A549 (cell line): Measurements from ENCODE around the gene FDXACB1. TPM values are rescaled to one million over a fixed set of nuclear protein-coding genes. Genes with fewer than 3 reads are reported as not detected.

Experiments
- ATAC-seq, 2 experiments: fragments of 200-7000 bp in 1 of 2; fragments of >200 bp in 1 of 2; cut with Nextera tagmentation in 1 of 2; cut with Tn5 transposase in 1 of 2; 3 replicates each; pipeline versions ENCODE4 v1.8.0 to v1.9.1; 2018 to 2020; ENCODE audit warnings: mild to moderate bottlenecking in 1 of 2, moderate library complexity in 1 of 2
- CTCF ChIA-PET: fragments of 300-600 bp; sonication (Branson Sonifier 250); formaldehyde crosslinking; extraction: SDS; loops from one replicate; lab custom pipeline; 2021; ENCODE audit warnings: antibody characterized with exemption, inconsistent platforms; lab: Yijun Ruan, JAX
- POLR2A ChIA-PET: fragments of 350-600 bp; formaldehyde crosslinking; extraction: SDS; loops from one replicate; lab custom pipeline; 2021; ENCODE audit warnings: antibody characterized with exemption, inconsistent platforms; lab: Yijun Ruan, JAX
- DNase-seq, 2 experiments: peaks; one replicate each; pipeline versions ENCODE4 v3.0.0 to v3.0.0-alpha.2; 2011 to 2016; ENCODE audit warnings: low read depth in 1 of 2, low spot score in 1 of 2
- FAIRE-seq: peaks from 2 replicates; lab custom pipeline; 2011; peaks lifted over from hg19 to GRCh38; lab: Jason Lieb, UNC
- H3K27ac ChIP-seq, 2 experiments: fragments of >200 bp; sonication (Bioruptor Twin); formaldehyde crosslinking; 3 replicates each; pipeline ENCODE4 v1.5.1; 2016 to 2017
- H3K4me1 ChIP-seq: fragments of >200 bp; sonication (Bioruptor Twin); formaldehyde crosslinking; 3 replicates; pipeline ENCODE4 v1.6.1; 2016
- H3K4me2 ChIP-seq: fragments of >200 bp; sonication (Bioruptor Twin); formaldehyde crosslinking; 3 replicates; pipeline ENCODE4 v1.6.1; 2016
- H3K4me3 ChIP-seq: fragments of >200 bp; sonication (Bioruptor Twin); formaldehyde crosslinking; 3 replicates; pipeline ENCODE4 v1.5.1; 2016
- H3K9me3 ChIP-seq: fragments of >200 bp; sonication (Bioruptor Twin); formaldehyde crosslinking; 3 replicates; pipeline ENCODE4 v1.6.1; 2016
- BHLHE40 ChIP-seq: IDR thresholded peaks from 2 replicates; pipeline ENCODE4 v1.6.1; 2012; ENCODE audit warnings: low read depth, low read length, inconsistent platforms
- CBX2 ChIP-seq: fragments of 200-600 bp; sonication (generic); IDR thresholded peaks from 2 replicates; pipeline ENCODE4 v1.6.1; 2016; ENCODE audit warnings: low read depth, mild to moderate bottlenecking, borderline replicate concordance
- CHD2 ChIP-seq: fragments of 150-350 bp; IDR thresholded peaks from 2 replicates; pipeline ENCODE4 v1.6.1; 2014; ENCODE audit warnings: low read length; ENCODE audit not compliant: partially characterized antibody
- EHF ChIP-seq: fragments of 250-450 bp; sonication (Bioruptor Pico); IDR thresholded peaks from 2 replicates; pipeline ENCODE4 v1.5.0; 2020; ENCODE audit warnings: mild to moderate bottlenecking
- EP300 ChIP-seq, 2 experiments: fragments of >200 bp; sonication (Bioruptor Twin); formaldehyde crosslinking; IDR thresholded peaks; 2 replicates in 1 of 2; 3 replicates in 1 of 2; pipeline ENCODE4 v1.6.1; 2016 to 2017
- ESRRA ChIP-seq: fragments of 150-350 bp; IDR thresholded peaks from 2 replicates; pipeline ENCODE4 v1.6.1; 2014; ENCODE audit warnings: mild to moderate bottlenecking, low read length, borderline replicate concordance
- GATA3 ChIP-seq: IDR thresholded peaks from 2 replicates; pipeline ENCODE4 v1.6.1; 2012; ENCODE audit warnings: borderline replicate concordance
- HDAC2 ChIP-seq: fragments of 200-600 bp; sonication (generic); IDR thresholded peaks from 2 replicates; pipeline ENCODE4 v1.6.1; 2016
- HEYL ChIP-seq: fragments of 250-450 bp; sonication (Bioruptor Pico); IDR thresholded peaks from 2 replicates; pipeline ENCODE4 v1.8.0; 2021; ENCODE audit warnings: mild to moderate bottlenecking, moderate library complexity
- HOXA7 ChIP-seq: fragments of 250-450 bp; sonication (Bioruptor Pico); IDR thresholded peaks from 2 replicates; pipeline ENCODE4 v1.5.0; 2020; ENCODE audit warnings: mild to moderate bottlenecking, moderate library complexity
- JUNB ChIP-seq: fragments of >200 bp; sonication (Bioruptor Twin); formaldehyde crosslinking; IDR thresholded peaks from 2 replicates; pipeline ENCODE4 v1.6.1; 2016
- KDM1A ChIP-seq: fragments of 200-600 bp; sonication (generic); IDR thresholded peaks from 2 replicates; pipeline ENCODE4 v1.6.1; 2016; ENCODE audit warnings: low read depth, mild to moderate bottlenecking
- MAFK ChIP-seq: fragments of 450-650 bp; IDR thresholded peaks from 2 replicates; pipeline ENCODE4 v1.6.1; 2014; ENCODE audit not compliant: partially characterized antibody
- MAZ ChIP-seq: fragments of 150-350 bp; IDR thresholded peaks from 2 replicates; pipeline ENCODE4 v1.6.1; 2014; ENCODE audit warnings: antibody characterized with exemption, low read depth, low read length, borderline replicate concordance
- MYC ChIP-seq: IDR thresholded peaks from 2 replicates; pipeline ENCODE4 v1.6.1; 2012; ENCODE audit warnings: mild to moderate bottlenecking, inconsistent platforms, low read length, improper control_type of control experiment, borderline replicate concordance
- NPAS2 ChIP-seq: fragments of 250-450 bp; sonication (Bioruptor Pico); IDR thresholded peaks from 2 replicates; pipeline ENCODE4 v1.8.0; 2022; ENCODE audit warnings: mild to moderate bottlenecking, moderate library complexity, borderline replicate concordance
- PHF8 ChIP-seq: fragments of 200-600 bp; sonication (generic); IDR thresholded peaks from 2 replicates; pipeline ENCODE4 v1.6.1; 2016; ENCODE audit warnings: low read depth, mild to moderate bottlenecking, antibody characterized with exemption, moderate library complexity, borderline replicate concordance
- POLR2A ChIP-seq: IDR thresholded peaks from 2 replicates; pipeline ENCODE4 v1.6.1; 2012; ENCODE audit warnings: mild to moderate bottlenecking, low read length
- POLR2AphosphoS2 ChIP-seq: conservative IDR thresholded peaks from 2 replicates; pipeline ENCODE4 v1.6.1; 2012; ENCODE audit warnings: low read length, improper control_type of control experiment, inconsistent platforms
- RARB ChIP-seq: fragments of 250-450 bp; sonication (Bioruptor Pico); IDR thresholded peaks from 2 replicates; pipeline ENCODE4 v1.8.0; 2021; ENCODE audit warnings: mild to moderate bottlenecking, moderate library complexity
- SMC3 ChIP-seq: fragments of >200 bp; sonication (Bioruptor Twin); formaldehyde crosslinking; IDR thresholded peaks from 3 replicates; pipeline ENCODE4 v1.6.1; 2018; ENCODE audit warnings: inconsistent platforms
- SREBF2 ChIP-seq: fragments of 450-650 bp; IDR thresholded peaks from 2 replicates; pipeline ENCODE4 v1.6.1; 2014; ENCODE audit warnings: mild to moderate bottlenecking, moderate library complexity
- TP53 ChIP-seq: fragments of 250-450 bp; sonication (Bioruptor Pico); IDR thresholded peaks from 2 replicates; pipeline ENCODE4 v1.5.0; 2021; ENCODE audit warnings: mild to moderate bottlenecking, moderate library complexity
- ZNF302 ChIP-seq: fragments of 250-450 bp; sonication (Bioruptor Pico); IDR thresholded peaks from 2 replicates; pipeline ENCODE4 v1.9.0; 2021; ENCODE audit warnings: inconsistent platforms, mild to moderate bottlenecking, moderate library complexity
- ZSCAN20 ChIP-seq: fragments of 250-450 bp; sonication (Bioruptor Pico); IDR thresholded peaks from 2 replicates; pipeline ENCODE4 v1.8.0; 2022; ENCODE audit warnings: mild to moderate bottlenecking, moderate library complexity
- WGBS: methylation state at CpG from one replicate; pipeline ENCODE4 v1.1.6; 2017; ENCODE audit errors: missing lambda C conversion rate; 5-methylcytosine and 5-hydroxymethylcytosine counted together
- polyA plus RNA-seq, 4 experiments: library from polyadenylated mRNA; depleted of rRNA in 3 of 4; stranded (reverse); fragments of >200 nt; fragmentation: RNase III in 1 of 4; extraction: RNeasy Plus Mini Kit Qiagen cat#74134 plus additional on column Dnase treatment in 1 of 4; gene quantifications; 2 replicates in 3 of 4; 3 replicates in 1 of 4; pipeline ENCODE4 v1.2.3, GENCODE V29; 2011 to 2017
- TF ChIP-seq, protein P1 (sequence below): fragments of 250-450 bp; sonication (Bioruptor Pico); IDR thresholded peaks from 2 replicates; pipeline ENCODE4 v1.5.0; 2020; ENCODE audit warnings: low read depth, mild to moderate bottlenecking, moderate library complexity
- TF ChIP-seq, protein P2 (sequence below): fragments of 200-600 bp; sonication (generic); IDR thresholded peaks from 2 replicates; pipeline ENCODE4 v1.6.1; 2016; ENCODE audit warnings: antibody characterized with exemption, mild to moderate bottlenecking, moderate library complexity
- TF ChIP-seq, protein P3 (sequence below): IDR thresholded peaks from 2 replicates; pipeline ENCODE4 v1.6.1; 2012; ENCODE audit warnings: low read depth, borderline replicate concordance
- TF ChIP-seq, protein P4 (sequence below): fragments of >200 bp; sonication (Bioruptor Twin); formaldehyde crosslinking; IDR thresholded peaks from 3 replicates; pipeline ENCODE4 v1.5.1; 2016
- TF ChIP-seq, protein P5 (sequence below): fragments of >200 bp; sonication (Bioruptor Twin); formaldehyde crosslinking; IDR thresholded peaks from 3 replicates; pipeline ENCODE4 v1.6.1; 2016
- TF ChIP-seq, protein P6 (sequence below): IDR thresholded peaks from 2 replicates; pipeline ENCODE4 v1.6.1; 2012

The FDXACB1 gene
- polyA plus RNA-seq, 2 of the 4 experiments (the other 2 are of a cell fraction) = 1.9 to 2.4 TPM

DNA sequence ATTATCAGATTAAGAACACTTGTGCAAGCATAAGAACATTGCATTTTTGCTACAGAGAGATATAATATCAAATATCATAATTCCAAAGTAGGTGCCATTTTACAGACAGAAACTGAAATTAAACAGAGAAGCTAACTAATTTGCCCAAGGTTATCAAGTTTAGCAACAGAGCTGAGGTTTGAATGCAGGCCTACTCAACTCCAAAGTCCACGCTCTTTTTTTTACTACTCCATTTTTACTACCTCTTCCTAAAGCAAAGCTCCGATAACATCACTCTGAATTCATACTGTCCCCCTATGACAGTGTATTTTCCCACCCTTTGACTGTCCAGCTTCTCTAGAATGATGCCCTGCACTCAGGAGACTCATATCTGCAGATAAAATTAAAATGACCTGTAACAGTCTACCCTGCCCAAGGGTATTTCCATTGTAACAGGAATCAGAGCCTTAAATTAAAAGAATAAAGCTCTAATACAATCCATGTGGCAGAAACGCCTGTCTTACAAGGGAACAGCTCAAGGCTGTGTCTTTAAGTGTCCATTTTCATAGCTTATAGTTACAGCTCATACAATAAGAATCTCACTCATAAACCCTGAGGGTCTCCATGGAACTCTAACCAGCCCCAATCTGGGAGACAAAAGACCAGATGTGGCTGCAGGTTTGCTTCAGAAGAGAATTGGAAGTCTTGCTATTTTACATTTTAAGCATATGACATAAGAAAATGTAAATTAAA lies 44.4 kb downstream of the FDXACB1 start:
- DNase-seq = no peak
- Histone ChIP-seq H3K27ac (no peak overlapping the region), H3K4me2 (no peak overlapping the region), H3K4me3 (no peak overlapping the region), H3K9me3 (no peaks in the 10 kb centered on the region)
- FAIRE-seq = no peak
- no peak for ATAC-seq
- 80% methylated on average over 3 of the region's 3 CpGs for WGBS
- ChIA-PET CTCF (interaction anchor here (1.1 to 1.2 kb wide), 2 partner anchors 12 to 248 kb away, joined by 3 read pairs; no protein-coding TSS in a partner anchor), POLR2A (no interaction called here)
- TF ChIP-seq, protein P1, sequence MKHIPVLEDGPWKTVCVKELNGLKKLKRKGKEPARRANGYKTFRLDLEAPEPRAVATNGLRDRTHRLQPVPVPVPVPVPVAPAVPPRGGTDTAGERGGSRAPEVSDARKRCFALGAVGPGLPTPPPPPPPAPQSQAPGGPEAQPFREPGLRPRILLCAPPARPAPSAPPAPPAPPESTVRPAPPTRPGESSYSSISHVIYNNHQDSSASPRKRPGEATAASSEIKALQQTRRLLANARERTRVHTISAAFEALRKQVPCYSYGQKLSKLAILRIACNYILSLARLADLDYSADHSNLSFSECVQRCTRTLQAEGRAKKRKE = no peak
- TF ChIP-seq MAZ (no peak), ZSCAN20 (CRISPR knock-in tag) (no peak), JUNB (no peak), ZNF302 (no peak), MYC (no peak), BHLHE40 (no peak), TP53 (no peak), KDM1A (no peak), HEYL (no peak), EHF (CRISPR knock-in tag) (no peak), ESRRA (no peak), PHF8 (no peak), HDAC2 (no peak), SMC3 (no peak), POLR2AphosphoS2 (no peak)
- TF ChIP-seq, protein P2, sequence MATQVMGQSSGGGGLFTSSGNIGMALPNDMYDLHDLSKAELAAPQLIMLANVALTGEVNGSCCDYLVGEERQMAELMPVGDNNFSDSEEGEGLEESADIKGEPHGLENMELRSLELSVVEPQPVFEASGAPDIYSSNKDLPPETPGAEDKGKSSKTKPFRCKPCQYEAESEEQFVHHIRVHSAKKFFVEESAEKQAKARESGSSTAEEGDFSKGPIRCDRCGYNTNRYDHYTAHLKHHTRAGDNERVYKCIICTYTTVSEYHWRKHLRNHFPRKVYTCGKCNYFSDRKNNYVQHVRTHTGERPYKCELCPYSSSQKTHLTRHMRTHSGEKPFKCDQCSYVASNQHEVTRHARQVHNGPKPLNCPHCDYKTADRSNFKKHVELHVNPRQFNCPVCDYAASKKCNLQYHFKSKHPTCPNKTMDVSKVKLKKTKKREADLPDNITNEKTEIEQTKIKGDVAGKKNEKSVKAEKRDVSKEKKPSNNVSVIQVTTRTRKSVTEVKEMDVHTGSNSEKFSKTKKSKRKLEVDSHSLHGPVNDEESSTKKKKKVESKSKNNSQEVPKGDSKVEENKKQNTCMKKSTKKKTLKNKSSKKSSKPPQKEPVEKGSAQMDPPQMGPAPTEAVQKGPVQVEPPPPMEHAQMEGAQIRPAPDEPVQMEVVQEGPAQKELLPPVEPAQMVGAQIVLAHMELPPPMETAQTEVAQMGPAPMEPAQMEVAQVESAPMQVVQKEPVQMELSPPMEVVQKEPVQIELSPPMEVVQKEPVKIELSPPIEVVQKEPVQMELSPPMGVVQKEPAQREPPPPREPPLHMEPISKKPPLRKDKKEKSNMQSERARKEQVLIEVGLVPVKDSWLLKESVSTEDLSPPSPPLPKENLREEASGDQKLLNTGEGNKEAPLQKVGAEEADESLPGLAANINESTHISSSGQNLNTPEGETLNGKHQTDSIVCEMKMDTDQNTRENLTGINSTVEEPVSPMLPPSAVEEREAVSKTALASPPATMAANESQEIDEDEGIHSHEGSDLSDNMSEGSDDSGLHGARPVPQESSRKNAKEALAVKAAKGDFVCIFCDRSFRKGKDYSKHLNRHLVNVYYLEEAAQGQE = no peak
- TF ChIP-seq, protein P3, sequence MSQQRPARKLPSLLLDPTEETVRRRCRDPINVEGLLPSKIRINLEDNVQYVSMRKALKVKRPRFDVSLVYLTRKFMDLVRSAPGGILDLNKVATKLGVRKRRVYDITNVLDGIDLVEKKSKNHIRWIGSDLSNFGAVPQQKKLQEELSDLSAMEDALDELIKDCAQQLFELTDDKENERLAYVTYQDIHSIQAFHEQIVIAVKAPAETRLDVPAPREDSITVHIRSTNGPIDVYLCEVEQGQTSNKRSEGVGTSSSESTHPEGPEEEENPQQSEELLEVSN = no peak
- TF ChIP-seq, all 56 proteins: peak for 0
- no peaks in the 10 kb centered on the region for H3K4me1 ChIP-seq

DNA sequence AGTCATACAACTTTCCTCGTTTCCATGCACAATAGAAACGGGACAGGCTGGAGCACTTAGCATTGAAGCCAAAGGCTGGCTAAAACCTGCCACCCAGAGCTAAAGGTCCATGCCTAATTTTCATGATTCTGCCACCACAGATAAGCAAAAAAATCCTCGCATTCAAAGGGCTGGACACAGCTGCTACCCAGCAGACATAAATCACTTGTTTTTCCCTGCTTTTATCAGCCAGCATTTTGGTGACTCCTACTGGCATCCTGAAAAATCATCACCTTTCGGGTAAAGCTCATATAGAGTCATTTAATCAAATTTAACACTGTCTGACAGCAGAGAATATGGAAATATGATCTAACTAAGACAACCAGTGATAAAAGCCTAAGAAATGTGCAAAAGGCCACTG lies 45.4 kb downstream of the FDXACB1 start:
- no peak overlapping the region for H3K4me3 ChIP-seq
- CTCF ChIA-PET = interaction anchor here (0.7 to 2.3 kb wide), 3 partner anchors 9 to 378 kb away, joined by 3 to 8 read pairs (median 5); no protein-coding TSS in a partner anchor
- POLR2A ChIA-PET = no interaction called here
- FAIRE-seq (no peak), ATAC-seq (no peak), DNase-seq (no peak)
- no peak for TF ChIP-seq TP53
- TF ChIP-seq, protein P4, sequence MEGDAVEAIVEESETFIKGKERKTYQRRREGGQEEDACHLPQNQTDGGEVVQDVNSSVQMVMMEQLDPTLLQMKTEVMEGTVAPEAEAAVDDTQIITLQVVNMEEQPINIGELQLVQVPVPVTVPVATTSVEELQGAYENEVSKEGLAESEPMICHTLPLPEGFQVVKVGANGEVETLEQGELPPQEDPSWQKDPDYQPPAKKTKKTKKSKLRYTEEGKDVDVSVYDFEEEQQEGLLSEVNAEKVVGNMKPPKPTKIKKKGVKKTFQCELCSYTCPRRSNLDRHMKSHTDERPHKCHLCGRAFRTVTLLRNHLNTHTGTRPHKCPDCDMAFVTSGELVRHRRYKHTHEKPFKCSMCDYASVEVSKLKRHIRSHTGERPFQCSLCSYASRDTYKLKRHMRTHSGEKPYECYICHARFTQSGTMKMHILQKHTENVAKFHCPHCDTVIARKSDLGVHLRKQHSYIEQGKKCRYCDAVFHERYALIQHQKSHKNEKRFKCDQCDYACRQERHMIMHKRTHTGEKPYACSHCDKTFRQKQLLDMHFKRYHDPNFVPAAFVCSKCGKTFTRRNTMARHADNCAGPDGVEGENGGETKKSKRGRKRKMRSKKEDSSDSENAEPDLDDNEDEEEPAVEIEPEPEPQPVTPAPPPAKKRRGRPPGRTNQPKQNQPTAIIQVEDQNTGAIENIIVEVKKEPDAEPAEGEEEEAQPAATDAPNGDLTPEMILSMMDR = no peak
- TF ChIP-seq, protein P5, sequence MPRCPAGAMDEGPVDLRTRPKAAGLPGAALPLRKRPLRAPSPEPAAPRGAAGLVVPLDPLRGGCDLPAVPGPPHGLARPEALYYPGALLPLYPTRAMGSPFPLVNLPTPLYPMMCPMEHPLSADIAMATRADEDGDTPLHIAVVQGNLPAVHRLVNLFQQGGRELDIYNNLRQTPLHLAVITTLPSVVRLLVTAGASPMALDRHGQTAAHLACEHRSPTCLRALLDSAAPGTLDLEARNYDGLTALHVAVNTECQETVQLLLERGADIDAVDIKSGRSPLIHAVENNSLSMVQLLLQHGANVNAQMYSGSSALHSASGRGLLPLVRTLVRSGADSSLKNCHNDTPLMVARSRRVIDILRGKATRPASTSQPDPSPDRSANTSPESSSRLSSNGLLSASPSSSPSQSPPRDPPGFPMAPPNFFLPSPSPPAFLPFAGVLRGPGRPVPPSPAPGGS = no peak
- no peak for TF ChIP-seq EP300 (IDR thresholded peaks at IDR 0.05)
- no peak for TF ChIP-seq NPAS2
- TF ChIP-seq HOXA7 (CRISPR knock-in tag) = no peak
- TF ChIP-seq POLR2A = no peak
- TF ChIP-seq, protein P6, sequence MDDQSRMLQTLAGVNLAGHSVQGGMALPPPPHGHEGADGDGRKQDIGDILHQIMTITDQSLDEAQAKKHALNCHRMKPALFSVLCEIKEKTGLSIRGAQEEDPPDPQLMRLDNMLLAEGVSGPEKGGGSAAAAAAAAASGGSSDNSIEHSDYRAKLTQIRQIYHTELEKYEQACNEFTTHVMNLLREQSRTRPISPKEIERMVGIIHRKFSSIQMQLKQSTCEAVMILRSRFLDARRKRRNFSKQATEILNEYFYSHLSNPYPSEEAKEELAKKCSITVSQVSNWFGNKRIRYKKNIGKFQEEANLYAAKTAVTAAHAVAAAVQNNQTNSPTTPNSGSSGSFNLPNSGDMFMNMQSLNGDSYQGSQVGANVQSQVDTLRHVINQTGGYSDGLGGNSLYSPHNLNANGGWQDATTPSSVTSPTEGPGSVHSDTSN = no peak
- TF ChIP-seq MAFK = no peak
- TF ChIP-seq CHD2 = no peak
- TF ChIP-seq CBX2 = no peak
- no peak for TF ChIP-seq SREBF2
- TF ChIP-seq POLR2AphosphoS2 = no peak
- TF ChIP-seq RARB = no peak
- no peak for TF ChIP-seq GATA3
- no peak for TF ChIP-seq SMC3
- H3K4me1 ChIP-seq = no peaks in the 10 kb centered on the region
- WGBS = 88% methylated on average over 4 of the region's 4 CpGs
- H3K4me2 ChIP-seq = no peak overlapping the region
- H3K27ac ChIP-seq = no peak overlapping the region
- H3K9me3 ChIP-seq = no peaks in the 10 kb centered on the region
